Mucosa of descending colon (tissue), 3 donors: ENCODE data around the gene MTA3. TPM values are rescaled to one million over a fixed set of nuclear protein-coding genes. Genes with fewer than 3 reads are reported as not detected.

Experiments used
- ATAC-seq: fragments of 200-7000 bp; cut with Tn5 transposase; one replicate; pipeline ENCODE4 v1.9.1; 2020; ENCODE audit warnings: mild to moderate bottlenecking, moderate library complexity
- DNase-seq, 3 donors: peaks; one replicate each; pipeline ENCODE4 v3.0.0-alpha.2; 2020
- H3K36me3 ChIP-seq: fragments of 200-600 bp; one replicate; pipeline ENCODE4 v1.8.0; 2021; ENCODE audit warnings: low read depth, mild to moderate bottlenecking
- H3K4me1 ChIP-seq: fragments of 200-600 bp; one replicate; pipeline ENCODE4 v1.8.0; 2021; ENCODE audit warnings: low read depth, mild to moderate bottlenecking
- H3K4me3 ChIP-seq: fragments of 200-600 bp; one replicate; pipeline ENCODE4 v1.8.0; 2021; ENCODE audit warnings: mild to moderate bottlenecking
- H3K9me3 ChIP-seq: fragments of 200-600 bp; one replicate; pipeline ENCODE4 v1.8.0; 2021; ENCODE audit warnings: mild to moderate bottlenecking
- intact Hi-C, 2 donors: fragments of 100-400 bp; cut with DNase I in 1 of 2; cut with micrococcal nuclease in 1 of 2; formaldehyde crosslinking; loops; one replicate each; pipeline versions ENCODE4 v1.11.0 to v1.11.1; 2022; cut with DNase I, micrococcal nuclease
- total RNA-seq, 3 donors: library from RNA; stranded (reverse); fragmentation: NEBNext Ultra II Directional in 2 of 3; extraction: Animal tissue kit (Norgen Biotek cat#: 25700) in 2 of 3; gene quantifications; one replicate each; pipeline versions ENCODE4 v1.2.1 to v1.2.4, GENCODE V29; 2021 to 2023
- TF ChIP-seq, protein P1 (sequence below): fragments of 200-600 bp; IDR thresholded peaks from one replicate; pipeline ENCODE4 v1.8.0; 2022; ENCODE audit warnings: antibody characterized with exemption, mild to moderate bottlenecking
- donor health status: DM: no; HTN: no; CAD: no; lungs with moderate emphysema.
- donor health status: DM: no; HTN: no; CAD: no.
- donor health status: DM: no; HTN: yes; CAD: no.

The MTA3 gene
- total RNA-seq, 3 donors from 2014 or later, result 44.8 to 58.9 (median 52.8) TPM

- no peak for ATAC-seq
- DNase-seq, result no peak
- Histone ChIP-seq H3K36me3 (no peaks in the 10 kb centered on the region), H3K9me3 (no peaks in the 10 kb centered on the region), H3K4me3 (no peak overlapping the region), H3K4me1 (no peaks in the 10 kb centered on the region)
- TF ChIP-seq, protein P1, sequence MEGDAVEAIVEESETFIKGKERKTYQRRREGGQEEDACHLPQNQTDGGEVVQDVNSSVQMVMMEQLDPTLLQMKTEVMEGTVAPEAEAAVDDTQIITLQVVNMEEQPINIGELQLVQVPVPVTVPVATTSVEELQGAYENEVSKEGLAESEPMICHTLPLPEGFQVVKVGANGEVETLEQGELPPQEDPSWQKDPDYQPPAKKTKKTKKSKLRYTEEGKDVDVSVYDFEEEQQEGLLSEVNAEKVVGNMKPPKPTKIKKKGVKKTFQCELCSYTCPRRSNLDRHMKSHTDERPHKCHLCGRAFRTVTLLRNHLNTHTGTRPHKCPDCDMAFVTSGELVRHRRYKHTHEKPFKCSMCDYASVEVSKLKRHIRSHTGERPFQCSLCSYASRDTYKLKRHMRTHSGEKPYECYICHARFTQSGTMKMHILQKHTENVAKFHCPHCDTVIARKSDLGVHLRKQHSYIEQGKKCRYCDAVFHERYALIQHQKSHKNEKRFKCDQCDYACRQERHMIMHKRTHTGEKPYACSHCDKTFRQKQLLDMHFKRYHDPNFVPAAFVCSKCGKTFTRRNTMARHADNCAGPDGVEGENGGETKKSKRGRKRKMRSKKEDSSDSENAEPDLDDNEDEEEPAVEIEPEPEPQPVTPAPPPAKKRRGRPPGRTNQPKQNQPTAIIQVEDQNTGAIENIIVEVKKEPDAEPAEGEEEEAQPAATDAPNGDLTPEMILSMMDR, result no peak
- intact Hi-C loops, result no loop called here
Observed at GRCh38 chr2:42706836-42707235, 138.4 kb downstream of the MTA3 start.

- intact Hi-C loops, result no loop called here
- no peaks in the 10 kb centered on the region for H3K9me3 ChIP-seq
- H3K36me3 ChIP-seq, result no peaks in the 10 kb centered on the region
- TF ChIP-seq, protein P1, result no peak
- H3K4me1 ChIP-seq, result no peaks in the 10 kb centered on the region
- no peak overlapping the region for H3K4me3 ChIP-seq
- no peak for ATAC-seq
- no peak for DNase-seq
Observed at GRCh38 chr2:42708179-42708578, 139.7 kb downstream of the MTA3 start.

DNA sequence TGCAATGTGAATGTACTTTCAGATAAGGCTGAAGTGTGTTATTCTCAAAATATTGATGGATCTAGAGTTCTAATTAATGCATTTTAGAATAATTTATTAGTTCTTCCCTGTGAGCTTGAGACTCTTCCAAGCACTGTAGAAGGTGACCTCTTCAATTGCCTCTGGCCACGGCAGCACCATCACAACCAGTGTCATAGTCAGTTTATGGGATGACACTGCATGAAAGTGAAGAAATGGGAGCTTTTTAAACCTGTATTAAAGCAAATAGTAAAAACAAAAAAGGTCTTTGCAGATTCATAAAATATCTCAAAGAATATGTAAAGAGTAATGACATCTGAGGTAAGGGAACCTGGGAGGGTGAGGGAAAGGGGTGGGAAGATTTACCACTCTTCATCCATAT lies 143.5 kb downstream of the MTA3 start:
- no peaks in the 10 kb centered on the region for H3K9me3 ChIP-seq
- ATAC-seq (no peak), DNase-seq (no peak)
- no peaks in the 10 kb centered on the region for H3K4me1 ChIP-seq
- H3K4me3 ChIP-seq, result no peak overlapping the region
- H3K36me3 ChIP-seq, result no peaks in the 10 kb centered on the region
- TF ChIP-seq, protein P1, result no peak
- intact Hi-C loops, result no loop called here

DNA sequence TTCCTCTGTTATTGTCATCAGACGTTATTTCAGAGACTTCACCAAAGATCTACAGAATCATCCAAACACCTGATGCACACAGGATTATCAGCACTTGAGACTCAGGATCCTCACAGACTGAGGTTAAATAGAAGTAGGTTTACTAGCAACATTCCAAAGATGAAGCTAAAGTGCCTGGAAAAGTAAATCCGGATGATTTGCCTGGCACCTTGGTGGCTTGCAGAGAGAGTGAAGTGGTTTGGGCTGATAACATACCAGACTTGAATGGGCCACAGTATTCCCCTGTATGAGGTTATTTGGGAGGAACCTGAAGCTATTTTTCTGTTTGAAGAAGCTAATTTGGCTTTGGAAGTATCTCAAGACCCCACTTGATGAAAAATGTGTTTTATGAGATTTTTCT lies 144.5 kb downstream of the MTA3 start:
- Histone ChIP-seq H3K4me1 (no peaks in the 10 kb centered on the region), H3K4me3 (no peak overlapping the region), H3K9me3 (no peaks in the 10 kb centered on the region), H3K36me3 (no peaks in the 10 kb centered on the region)
- intact Hi-C loops, result no loop called here
- TF ChIP-seq, protein P1, result no peak
- ATAC-seq, result no peak
- DNase-seq, result no peak

DNA sequence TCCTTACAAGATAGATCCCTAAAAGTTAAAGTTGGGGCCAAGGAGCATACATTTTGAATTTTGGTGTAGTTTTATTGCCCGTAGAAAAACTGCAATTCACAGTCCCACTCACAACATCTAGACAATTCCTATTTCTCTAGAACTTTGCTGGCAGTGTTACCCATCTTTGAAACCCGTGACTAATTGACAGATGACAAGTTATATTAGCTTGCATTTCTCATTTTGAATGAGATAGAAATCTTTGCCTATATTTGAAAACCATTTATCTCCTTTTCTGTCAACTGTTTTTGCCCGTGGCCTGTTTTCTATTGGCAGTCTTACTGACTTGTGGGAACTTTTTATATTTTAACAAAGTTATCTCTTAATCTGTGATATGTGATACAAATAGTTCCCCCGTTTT lies 145.5 kb downstream of the MTA3 start:
- ATAC-seq, result no peak
- no peak for DNase-seq
- TF ChIP-seq, protein P1, result no peak
- intact Hi-C loops, result no loop called here
- Histone ChIP-seq H3K4me3 (no peak overlapping the region), H3K36me3 (no peaks in the 10 kb centered on the region), H3K4me1 (no peaks in the 10 kb centered on the region), H3K9me3 (no peaks in the 10 kb centered on the region)

DNA sequence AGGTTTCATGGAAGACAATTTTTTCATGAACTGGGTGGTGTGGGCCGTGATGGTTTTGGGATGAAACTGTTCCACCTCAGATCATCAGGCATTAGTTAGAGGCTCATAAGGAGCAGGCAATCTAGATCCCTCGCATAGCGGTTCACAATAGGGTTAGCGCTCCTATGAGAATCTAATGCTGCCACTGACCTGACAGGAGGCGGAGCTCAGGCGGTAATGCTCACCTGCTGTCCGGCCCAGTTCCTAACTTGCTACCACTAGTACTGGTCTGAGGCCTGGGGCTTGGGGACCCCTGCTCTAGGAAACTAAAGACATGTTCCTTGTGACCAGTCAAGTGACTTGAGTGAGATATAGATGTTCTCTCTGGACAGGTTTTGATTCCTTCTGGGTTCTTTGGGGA lies 146.3 kb downstream of the MTA3 start:
- TF ChIP-seq, protein P1, result no peak
- no peak for DNase-seq

More for the DNA sequence above, 146.3 kb downstream of the MTA3 start:
- no peak for ATAC-seq
- Histone ChIP-seq H3K4me3 (no peak overlapping the region), H3K36me3 (no peaks in the 10 kb centered on the region), H3K9me3 (no peaks in the 10 kb centered on the region), H3K4me1 (no peaks in the 10 kb centered on the region)
- intact Hi-C loops, result no loop called here
